Body of pancreas (tissue), 4 donors: ENCODE data around the gene TMEM128.
A peak's percentile ranks its signal among the peaks of the same experiment; 100 is the strongest.

ENCODE experiments used
- CTCF ChIP-seq, 7 experiments: fragments of 450-650 bp in 4 of 7; fragments of 200-600 bp in 3 of 7; sonication (generic) in 3 of 7; IDR thresholded peaks; one replicate each; pipeline ENCODE4 v1.5.1; 2016 to 2019; ENCODE audit warnings: antibody characterized with exemption in 7 of 7
- POLR2A ChIP-seq, 3 donors: fragments of 450-650 bp; IDR thresholded peaks; one replicate each; pipeline ENCODE4 v1.6.1; 2016; ENCODE audit warnings: antibody characterized with exemption in 3 of 3, mild to moderate bottlenecking in 2 of 3

DNA sequence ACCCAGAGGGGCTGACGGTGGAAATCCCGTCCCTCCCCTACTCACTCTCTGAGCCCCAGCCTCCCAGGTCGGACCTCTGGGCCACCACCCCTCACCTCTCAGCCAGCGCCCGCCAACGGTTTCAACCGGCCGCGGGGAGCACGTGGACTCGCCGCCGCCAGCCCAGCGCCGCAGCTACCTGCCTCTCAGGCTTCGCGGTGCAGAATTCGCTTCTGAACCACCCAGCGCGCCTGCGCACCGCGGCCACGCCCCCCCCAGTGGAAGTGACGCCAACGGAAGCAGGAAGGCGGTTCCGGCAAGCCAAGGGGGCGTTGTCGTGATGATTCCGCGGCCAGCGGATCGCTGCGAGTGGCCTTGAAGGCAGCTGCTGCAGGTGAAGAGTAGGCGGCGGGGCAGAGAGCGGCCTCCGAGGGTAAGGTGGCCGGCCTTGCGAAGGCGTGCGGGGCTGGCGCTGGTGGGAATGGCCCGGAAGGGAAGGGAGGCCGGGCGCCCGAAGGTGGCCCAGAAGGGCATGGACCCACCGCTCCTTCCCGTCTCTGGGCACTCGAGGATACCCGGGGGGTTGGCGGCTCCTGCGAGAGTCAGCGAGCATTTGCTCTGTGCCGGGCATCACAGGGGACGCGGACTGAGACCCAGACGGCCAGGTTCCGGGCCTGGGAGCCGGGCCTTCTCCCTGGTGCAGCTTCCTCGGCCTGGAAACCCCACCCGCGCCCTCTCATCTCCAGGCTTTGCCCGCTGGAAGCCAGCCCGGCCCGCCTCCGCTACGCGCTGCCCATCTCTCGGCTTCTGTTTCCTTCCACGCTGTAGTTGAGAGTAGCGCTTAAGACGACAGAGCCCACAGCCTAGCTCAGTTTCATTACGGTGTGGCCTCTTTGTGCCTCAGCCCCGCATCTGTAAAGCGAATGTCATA lies 42.2 kb upstream of the TMEM128 start, which contains the start of the genes LYAR and ZBTB49:
- TF ChIP-seq POLR2A (IDR thresholded peaks at IDR 0.05) (peak; percentile 55 to 82 (median 77)), CTCF (IDR thresholded peaks at IDR 0.05) (no peak)
